Karpas-422 (cell line): ENCODE measurements around the gene TUT4. TPM values are rescaled to one million over a fixed set of nuclear protein-coding genes. Genes with fewer than 3 reads are reported as not detected.
"Not testable (repeated sequence)": the region's sequence is repeated elsewhere in the genome, so short reads cannot be mapped to it uniquely, and the experiment has no call there.

ENCODE experiments used
- DNase-seq: peaks from one replicate; pipeline ENCODE4 v3.0.0-alpha.2; 2015
- H2AFZ ChIP-seq: fragments of 200-600 bp; sonication (generic); 2 replicates; pipeline ENCODE4 v1.6.1; 2014; ENCODE audit warnings: antibody characterized with exemption, low read length, mixed read lengths
- H3K27ac ChIP-seq: fragments of 200-600 bp; sonication (generic); 2 replicates; pipeline ENCODE4 v1.5.1; 2014; ENCODE audit warnings: mild to moderate bottlenecking, low read length, moderate library complexity
- H3K27me3 ChIP-seq: fragments of 200-600 bp; sonication (generic); 2 replicates; pipeline ENCODE4 v1.6.1; 2014; ENCODE audit warnings: low read length, mixed read lengths
- H3K36me3 ChIP-seq: fragments of 200-600 bp; sonication (generic); 2 replicates; pipeline ENCODE4 v1.6.1; 2014; ENCODE audit warnings: low read length, mixed read lengths; ENCODE audit not compliant: insufficient read depth
- H3K4me1 ChIP-seq: fragments of 200-600 bp; sonication (generic); 2 replicates; pipeline ENCODE4 v1.6.1; 2014; ENCODE audit warnings: mild to moderate bottlenecking, low read length, mixed read lengths
- H3K4me2 ChIP-seq: fragments of 200-600 bp; sonication (generic); 2 replicates; pipeline ENCODE4 v1.6.1; 2014; ENCODE audit warnings: low read length, low read depth, mild to moderate bottlenecking; ENCODE audit not compliant: poor library complexity, severe bottlenecking
- H3K4me3 ChIP-seq: fragments of 200-600 bp; sonication (generic); 2 replicates; pipeline ENCODE4 v1.5.1; 2014; ENCODE audit warnings: mild to moderate bottlenecking, antibody characterized with exemption, low read length, mixed read lengths
- H3K79me2 ChIP-seq: fragments of 200-600 bp; sonication (generic); 2 replicates; pipeline ENCODE4 v1.6.1; 2014; ENCODE audit warnings: mild to moderate bottlenecking, low read length, mixed read lengths
- H3K9ac ChIP-seq: fragments of 200-600 bp; sonication (generic); 2 replicates; pipeline ENCODE4 v1.6.0; 2014; ENCODE audit warnings: low read length
- H3K9me2 ChIP-seq: fragments of 200-600 bp; sonication (generic), shearing (Covaris generic); replicated peaks from 2 replicates; pipeline ENCODE4 v1.6.0; 2014; ENCODE audit warnings: mild to moderate bottlenecking, low read length, moderate library complexity; ENCODE audit not compliant: insufficient read depth
- H3K9me3 ChIP-seq: fragments of 300-700, 200-600 bp; sonication (generic); 2 replicates; pipeline ENCODE4 v1.6.1; 2014; ENCODE audit warnings: low read length, mixed read lengths
- H4K20me1 ChIP-seq: fragments of 200-600 bp; sonication (generic); 2 replicates; pipeline ENCODE4 v1.6.1; 2014; ENCODE audit warnings: mild to moderate bottlenecking, antibody characterized with exemption, low read length, low read depth; ENCODE audit not compliant: insufficient read depth
- total RNA-seq: library from RNA; depleted of rRNA; stranded (reverse); fragments of >200 nt; shearing (Covaris generic); gene quantifications from 2 replicates; pipeline ENCODE4 v1.2.3, GENCODE V29; 2014; ENCODE audit warnings: low replicate concordance

Gene TUT4
- total RNA-seq, 1 experiment from 2014 or later: 97.8 TPM

- no peak overlapping the region for H2AFZ ChIP-seq
- DNase-seq: no peak
- H3K9me3 ChIP-seq: no peaks in the 10 kb centered on the region
- no peak overlapping the region for H3K4me2 ChIP-seq
- H3K27me3 ChIP-seq: no peaks in the 10 kb centered on the region; the same call in 1 of the 2 replicates
- H3K79me2 ChIP-seq: no peaks in the 10 kb centered on the region
- H3K9ac ChIP-seq: no peak overlapping the region
- no peak overlapping the region for H3K27ac ChIP-seq
- no peaks in the 10 kb centered on the region for H3K4me1 ChIP-seq
- H3K36me3 ChIP-seq: no peaks in the 10 kb centered on the region
- no peaks in the 10 kb centered on the region for H3K9me2 ChIP-seq
- no peaks in the 10 kb centered on the region for H4K20me1 ChIP-seq
- no peak overlapping the region for H3K4me3 ChIP-seq
Measured at GRCh38 chr1:52580283-52580682, 27.4 kb upstream of the TUT4 start.

DNA sequence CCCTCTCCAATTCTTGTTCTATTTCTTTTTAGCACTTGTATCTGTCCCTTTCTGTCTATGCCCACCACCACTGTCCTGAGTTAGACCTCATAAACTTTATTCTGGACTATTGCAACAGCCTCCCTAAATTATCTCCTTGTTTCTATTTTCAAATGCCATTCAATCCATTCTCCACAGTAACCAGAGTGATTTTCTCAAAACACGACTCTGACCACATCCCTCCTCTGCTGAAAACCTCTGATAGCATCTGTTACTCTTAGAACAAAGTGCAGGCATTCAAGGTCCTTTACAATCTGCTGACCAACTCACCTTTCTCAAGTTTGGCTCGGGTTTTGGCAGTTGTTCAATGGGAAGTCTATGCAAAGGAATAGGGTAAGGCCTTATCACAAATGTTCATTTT, 26.5 kb upstream of the TUT4 start:
- H3K36me3 ChIP-seq: no peaks in the 10 kb centered on the region
- no peak overlapping the region for H3K4me2 ChIP-seq
- H2AFZ ChIP-seq: no peak overlapping the region
- no peak overlapping the region for H3K9ac ChIP-seq
- no peaks in the 10 kb centered on the region for H3K4me1 ChIP-seq
- no peak overlapping the region for H3K4me3 ChIP-seq
- no peak overlapping the region for H3K27ac ChIP-seq
- no peak for DNase-seq
- no peaks in the 10 kb centered on the region for H4K20me1 ChIP-seq
- H3K9me3 ChIP-seq: no peaks in the 10 kb centered on the region
- no peaks in the 10 kb centered on the region; the same call in 1 of the 2 replicates for H3K27me3 ChIP-seq
- no peaks in the 10 kb centered on the region for H3K79me2 ChIP-seq
- no peaks in the 10 kb centered on the region for H3K9me2 ChIP-seq

DNA sequence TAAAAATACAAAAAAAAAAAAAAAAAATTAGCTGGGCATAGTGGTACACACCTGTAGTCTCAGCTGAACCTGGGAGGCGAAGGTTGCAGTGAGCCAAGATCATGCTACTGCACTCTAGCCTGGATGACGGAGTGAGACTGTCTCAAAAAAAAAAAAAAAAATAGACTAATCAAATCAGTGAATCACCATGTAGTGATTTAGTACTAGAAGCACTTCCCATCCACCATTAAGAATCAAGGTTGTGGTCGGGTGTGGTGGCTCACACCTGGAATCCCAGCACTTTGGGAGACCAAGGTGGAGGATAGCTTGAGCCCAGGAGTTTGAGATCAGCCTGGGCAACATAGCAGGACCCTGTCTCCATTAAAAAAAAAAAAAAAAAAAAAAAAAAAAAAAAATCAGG, 25.2 kb upstream of the TUT4 start:
- DNase-seq, H3K9me3 ChIP-seq, H3K79me2 ChIP-seq, H3K9me2 ChIP-seq, H3K4me2 ChIP-seq, H4K20me1 ChIP-seq, H3K27ac ChIP-seq, H3K9ac ChIP-seq, H3K36me3 ChIP-seq, H3K4me3 ChIP-seq, H3K4me1 ChIP-seq, H2AFZ ChIP-seq, H3K27me3 ChIP-seq: not testable (repeated sequence)

DNA sequence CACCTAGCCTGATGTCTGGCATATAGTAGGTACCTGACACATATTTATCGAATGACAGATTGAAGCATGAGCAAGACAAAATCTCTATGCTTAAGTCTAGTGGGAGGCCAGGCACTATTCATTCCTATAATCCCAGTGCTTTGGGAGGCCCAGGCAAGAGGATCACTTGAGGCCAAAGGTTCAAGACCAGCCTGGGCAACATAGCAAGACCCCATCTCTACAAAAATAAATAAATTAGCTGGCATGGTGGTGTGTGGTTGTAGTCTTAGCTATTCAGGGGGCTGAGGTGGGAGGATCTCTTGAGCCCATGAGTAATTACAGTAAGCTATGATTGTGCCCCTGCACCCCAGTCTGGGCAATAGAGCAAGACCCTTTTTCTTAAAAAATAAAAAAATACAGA, 23.2 kb upstream of the TUT4 start:
- H3K4me2 ChIP-seq: no peak overlapping the region
- H3K9me2 ChIP-seq: no peaks in the 10 kb centered on the region
- H4K20me1 ChIP-seq: no peaks in the 10 kb centered on the region
- H3K27me3 ChIP-seq: no peaks in the 10 kb centered on the region
- no peaks in the 10 kb centered on the region for H3K79me2 ChIP-seq
- no peak overlapping the region for H3K27ac ChIP-seq
- H3K36me3 ChIP-seq: no peaks in the 10 kb centered on the region
- no peak overlapping the region for H3K4me3 ChIP-seq
- H3K4me1 ChIP-seq: no peaks in the 10 kb centered on the region
- no peak overlapping the region for H3K9ac ChIP-seq
- no peaks in the 10 kb centered on the region for H3K9me3 ChIP-seq
- H2AFZ ChIP-seq: no peak overlapping the region
- DNase-seq: no peak

GRCh38 chr1:52574594-52574993, 21.7 kb upstream of the TUT4 start:
- H3K27ac ChIP-seq: no peak overlapping the region
- no peaks in the 10 kb centered on the region for H3K9me2 ChIP-seq
- H4K20me1 ChIP-seq: no peaks in the 10 kb centered on the region
- no peaks in the 10 kb centered on the region for H3K79me2 ChIP-seq
- DNase-seq: no peak
- H3K4me3 ChIP-seq: no peak overlapping the region
- H2AFZ ChIP-seq: no peak overlapping the region
- no peak overlapping the region for H3K9ac ChIP-seq
- H3K4me2 ChIP-seq: no peak overlapping the region
- no peaks in the 10 kb centered on the region for H3K9me3 ChIP-seq
- peaks cover 4% of the 10 kb centered on the region for H3K4me1 ChIP-seq
- no peaks in the 10 kb centered on the region for H3K36me3 ChIP-seq
- H3K27me3 ChIP-seq: no peaks in the 10 kb centered on the region

GRCh38 chr1:52572387-52572786, 19.5 kb upstream of the TUT4 start:
- DNase-seq: no peak
- Histone ChIP-seq H4K20me1 (no peaks in the 10 kb centered on the region), H3K4me2 (no peak overlapping the region), H3K4me1 (peaks cover 16% of the 10 kb centered on the region), H3K36me3 (no peaks in the 10 kb centered on the region), H3K9me2 (no peaks in the 10 kb centered on the region), H3K4me3 (no peak overlapping the region), H3K27me3 (no peaks in the 10 kb centered on the region), H3K79me2 (no peaks in the 10 kb centered on the region), H3K27ac (no peak overlapping the region), H3K9me3 (no peaks in the 10 kb centered on the region), H2AFZ (no peak overlapping the region), H3K9ac (no peak overlapping the region)

DNA sequence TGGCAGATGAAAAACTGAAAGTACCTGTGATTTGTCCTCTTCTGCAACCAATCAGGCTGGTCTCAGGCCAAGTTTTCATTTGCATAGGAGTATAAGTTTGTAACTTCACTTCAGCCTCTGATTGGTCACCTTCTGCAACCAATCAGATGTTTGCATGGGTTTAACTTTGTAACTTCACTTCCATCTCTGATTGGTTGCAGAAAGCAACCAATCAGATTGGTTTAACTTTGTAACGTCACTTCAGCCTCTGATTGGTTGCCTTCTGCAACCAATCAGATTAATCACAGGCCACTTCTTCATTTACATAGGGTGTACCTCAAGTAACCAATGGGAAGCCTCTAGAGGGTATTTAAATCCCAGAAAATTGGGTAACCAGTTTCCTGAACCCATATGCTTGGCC, 18.9 kb upstream of the TUT4 start:
- H3K4me1 ChIP-seq: peaks cover 16% of the 10 kb centered on the region
- no peak overlapping the region for H3K4me3 ChIP-seq
- no peaks in the 10 kb centered on the region for H3K9me3 ChIP-seq
- no peaks in the 10 kb centered on the region for H3K27me3 ChIP-seq
- no peak overlapping the region for H3K27ac ChIP-seq
- DNase-seq: peak; percentile 81
- H3K9me2 ChIP-seq: no peaks in the 10 kb centered on the region
- no peak overlapping the region for H2AFZ ChIP-seq
- no peaks in the 10 kb centered on the region for H4K20me1 ChIP-seq
- H3K9ac ChIP-seq: no peak overlapping the region
- no peak overlapping the region for H3K4me2 ChIP-seq
- no peaks in the 10 kb centered on the region for H3K36me3 ChIP-seq
- no peaks in the 10 kb centered on the region for H3K79me2 ChIP-seq

DNA sequence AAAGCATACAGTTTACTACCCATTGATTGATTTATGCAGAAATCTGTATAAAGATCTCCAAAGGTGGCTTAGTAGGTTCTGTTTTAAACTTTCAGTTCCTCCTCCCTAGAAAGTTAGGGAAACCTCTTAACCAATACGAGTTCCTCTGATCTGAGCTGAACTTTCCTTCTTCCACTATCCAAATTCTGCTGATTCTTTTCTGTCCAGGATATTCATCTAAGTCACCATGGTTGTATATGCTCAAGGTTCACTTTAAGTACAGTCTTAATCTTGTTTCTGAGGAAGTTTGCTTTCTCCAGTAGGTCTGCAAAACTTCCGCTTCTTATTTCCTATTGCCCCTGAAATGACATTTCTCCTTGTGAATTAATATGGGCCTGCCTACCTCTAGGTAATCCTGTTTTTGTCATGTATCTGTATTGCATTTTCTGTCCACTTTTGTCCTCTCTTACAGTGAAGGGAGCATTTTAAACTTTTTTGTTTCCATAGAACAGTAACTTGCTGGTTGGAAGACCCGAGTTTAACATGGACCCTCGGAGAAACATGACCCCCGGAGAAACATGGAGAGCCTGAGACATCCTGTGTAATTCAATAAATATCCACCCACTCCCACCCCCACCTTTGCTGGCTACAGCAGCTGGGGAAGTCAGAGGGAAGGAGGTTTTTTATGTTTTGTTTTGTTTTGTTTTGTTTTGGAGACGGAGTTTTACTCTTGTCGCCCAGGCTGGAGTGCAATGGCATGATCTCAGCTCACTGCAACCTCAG, 16.7 kb upstream of the TUT4 start:
- no peaks in the 10 kb centered on the region for H3K27me3 ChIP-seq
- H2AFZ ChIP-seq: peak overlapping the region; percentile 81; the same call in 1 of the 2 replicates
- H3K27ac ChIP-seq: no peak overlapping the region
- H3K4me1 ChIP-seq: peaks cover 16% of the 10 kb centered on the region
- H3K9me2 ChIP-seq: no peaks in the 10 kb centered on the region
- peak overlapping the region; percentile 14 for H3K4me2 ChIP-seq
- H3K9ac ChIP-seq: no peak overlapping the region
- no peaks in the 10 kb centered on the region for H3K36me3 ChIP-seq
- no peaks in the 10 kb centered on the region for H3K9me3 ChIP-seq
- H3K4me3 ChIP-seq: no peak overlapping the region
- no peak for DNase-seq
- no peaks in the 10 kb centered on the region for H3K79me2 ChIP-seq
- no peaks in the 10 kb centered on the region for H4K20me1 ChIP-seq
